Lower lobe of right lung (tissue), 2 donors: ENCODE results near the gene VKORC1L1. TPM values are rescaled to one million over a fixed set of nuclear protein-coding genes. Genes with fewer than 3 reads are reported as not detected.
"Not testable (repeated sequence)": the region's sequence is repeated elsewhere in the genome, so short reads cannot be mapped to it uniquely, and the experiment has no call there.

Experiments used
- ATAC-seq, 2 donors: fragments of 200-7000 bp; cut with Tn5 transposase; one replicate each; pipeline ENCODE4 v1.9.1; 2020 to 2022; ENCODE audit warnings: mild to moderate bottlenecking in 2 of 2, moderate library complexity in 2 of 2
- DNase-seq: peaks from one replicate; pipeline ENCODE4 v3.0.0-alpha.2; 2020
- H3K27ac ChIP-seq: fragments of 200-600 bp; one replicate; pipeline ENCODE4 v1.8.0; 2022
- H3K27me3 ChIP-seq: fragments of 200-600 bp; one replicate; pipeline ENCODE4 v1.8.0; 2022; ENCODE audit warnings: low read depth
- H3K36me3 ChIP-seq: fragments of 200-600 bp; one replicate; pipeline ENCODE4 v1.8.0; 2022; ENCODE audit warnings: mild to moderate bottlenecking
- H3K4me1 ChIP-seq: fragments of 200-600 bp; one replicate; pipeline ENCODE4 v1.8.0; 2022
- H3K4me3 ChIP-seq: fragments of 200-600 bp; one replicate; pipeline ENCODE4 v1.8.0; 2022; ENCODE audit warnings: mild to moderate bottlenecking
- H3K9me3 ChIP-seq: fragments of 200-600 bp; one replicate; pipeline ENCODE4 v1.8.0; 2022
- CTCF ChIP-seq: fragments of 200-600 bp; IDR thresholded peaks from one replicate; pipeline ENCODE4 v1.8.0; 2022; ENCODE audit warnings: antibody characterized with exemption, mild to moderate bottlenecking
- intact Hi-C: fragments of 100-400 bp; cut with DNase I; formaldehyde crosslinking; loops from one replicate; pipeline ENCODE4 v1.11.0; 2022
- total RNA-seq: library from RNA; stranded (reverse); fragmentation: NEBNext Ultra II Directional; extraction: Animal tissue kit (Norgen Biotek cat#: 25700); gene quantifications from one replicate; pipeline ENCODE4 v1.2.1, GENCODE V29; 2021
- donor health status: DM: no; HTN: yes; CAD: no; lungs with severe emphysema.

The VKORC1L1 gene
- total RNA-seq, 1 donor from 2014 or later: 35.2 TPM

GRCh38 chr7:65875715-65876114 lies 2.8 kb downstream of the VKORC1L1 start:
- H3K9me3 ChIP-seq, H3K27ac ChIP-seq, DNase-seq, H3K27me3 ChIP-seq, ATAC-seq, H3K36me3 ChIP-seq, H3K4me3 ChIP-seq, intact Hi-C loops: not testable (repeated sequence)
- H3K4me1 ChIP-seq: peaks cover 24% of the 10 kb centered on the region

GRCh38 chr7:65879292-65880153 lies 6.6 kb downstream of the VKORC1L1 start:
- H3K4me1 ChIP-seq, H3K27me3 ChIP-seq, H3K9me3 ChIP-seq, DNase-seq, H3K36me3 ChIP-seq, H3K4me3 ChIP-seq, intact Hi-C loops: not testable (repeated sequence)
- peak overlapping the region; percentile 24 for H3K27ac ChIP-seq
- ATAC-seq: peak in 1 of 2 donors; percentile 24

- H3K27ac ChIP-seq: peak overlapping the region; percentile 6
- intact Hi-C loops, H3K27me3 ChIP-seq, H3K4me3 ChIP-seq, H3K36me3 ChIP-seq, H3K4me1 ChIP-seq, H3K9me3 ChIP-seq, DNase-seq: not testable (repeated sequence)
- ATAC-seq: peak; percentile 61 to 78
Measured at GRCh38 chr7:65880242-65880641, 7.4 kb downstream of the VKORC1L1 start.

GRCh38 chr7:65884983-65885382 lies 12.1 kb downstream of the VKORC1L1 start:
- ATAC-seq, DNase-seq, H3K9me3 ChIP-seq, H3K27me3 ChIP-seq, H3K4me3 ChIP-seq, H3K27ac ChIP-seq, H3K36me3 ChIP-seq, intact Hi-C loops: not testable (repeated sequence)
- H3K4me1 ChIP-seq: peaks cover 11% of the 10 kb centered on the region

- H3K27me3 ChIP-seq, H3K27ac ChIP-seq, H3K9me3 ChIP-seq, H3K36me3 ChIP-seq, H3K4me3 ChIP-seq, DNase-seq, intact Hi-C loops, ATAC-seq: not testable (repeated sequence)
- H3K4me1 ChIP-seq: peaks cover 11% of the 10 kb centered on the region
Measured at GRCh38 chr7:65885533-65885932, 12.7 kb downstream of the VKORC1L1 start.

- H3K9me3 ChIP-seq, H3K36me3 ChIP-seq, intact Hi-C loops, DNase-seq, H3K4me3 ChIP-seq, H3K27me3 ChIP-seq, H3K27ac ChIP-seq: not testable (repeated sequence)
- ATAC-seq: peak in 1 of 2 donors; percentile 32
- H3K4me1 ChIP-seq: peaks cover 25% of the 10 kb centered on the region
Measured at GRCh38 chr7:65888434-65889156, 15.7 kb downstream of the VKORC1L1 start.

GRCh38 chr7:65889722-65890121 lies 16.8 kb downstream of the VKORC1L1 start:
- H3K4me3 ChIP-seq, H3K36me3 ChIP-seq, H3K27ac ChIP-seq, DNase-seq, ATAC-seq, H3K9me3 ChIP-seq, intact Hi-C loops, H3K27me3 ChIP-seq: not testable (repeated sequence)
- H3K4me1 ChIP-seq: peaks cover 25% of the 10 kb centered on the region

GRCh38 chr7:65892161-65892560 lies 19.3 kb downstream of the VKORC1L1 start:
- Histone ChIP-seq H3K9me3 (no peaks in the 10 kb centered on the region), H3K27ac (no peak overlapping the region), H3K36me3 (peaks cover 6% of the 10 kb centered on the region), H3K27me3 (no peaks in the 10 kb centered on the region), H3K4me1 (peaks cover 25% of the 10 kb centered on the region), H3K4me3 (no peak overlapping the region)
- no peak for DNase-seq
- ATAC-seq: no peak
- TF ChIP-seq CTCF: no peak
- intact Hi-C loops: no loop called here

GRCh38 chr7:65892835-65893234 lies 20.0 kb downstream of the VKORC1L1 start:
- Histone ChIP-seq H3K4me3 (no peak overlapping the region), H3K36me3 (peaks cover 6% of the 10 kb centered on the region), H3K9me3 (no peaks in the 10 kb centered on the region), H3K27me3 (no peaks in the 10 kb centered on the region), H3K4me1 (peaks cover 21% of the 10 kb centered on the region), H3K27ac (no peak overlapping the region)
- ATAC-seq: no peak
- DNase-seq: no peak
- no peak for TF ChIP-seq CTCF
- intact Hi-C loops: no loop called here
